Cardiac muscle cell (in vitro differentiated cells and primary cell): ENCODE results near the gene PACS1. TPM values are rescaled to one million over a fixed set of nuclear protein-coding genes. Genes with fewer than 3 reads are reported as not detected.

Source experiments
- DNase-seq, 2 donors: peaks; one replicate each; pipeline versions ENCODE4 v3.0.0 to v3.0.0-alpha.2; 2010 to 2017; ENCODE audit warnings: low read depth in 1 of 2, low spot score in 1 of 2
- H3K27ac ChIP-seq: fragments of 200-600 bp; sonication (generic); 2 replicates; pipeline ENCODE4 v1.5.1; 2016
- H3K27me3 ChIP-seq: fragments of 200-600 bp; sonication (generic); 2 replicates; pipeline ENCODE4 v1.6.0; 2016; ENCODE audit warnings: control low read depth
- H3K36me3 ChIP-seq: fragments of 200-600 bp; sonication (generic); 2 replicates; pipeline ENCODE4 v1.5.1; 2016; ENCODE audit warnings: control low read depth
- H3K4me1 ChIP-seq: fragments of 200-600 bp; sonication (generic); 2 replicates; pipeline ENCODE4 v1.8.1; 2017; ENCODE audit warnings: low read depth, mild to moderate bottlenecking, mixed run types
- H3K4me3 ChIP-seq: fragments of 200-600 bp; sonication (generic); 2 replicates; pipeline ENCODE4 v1.5.1; 2016; ENCODE audit warnings: mild to moderate bottlenecking
- H3K9me3 ChIP-seq: fragments of 200-600 bp; sonication (generic); 2 replicates; pipeline ENCODE4 v1.5.1; 2017; ENCODE audit warnings: low read depth, mild to moderate bottlenecking, control low read depth
- polyA plus RNA-seq: library from polyadenylated mRNA; unstranded; fragments of >200 nt; fragmentation: Nextera tagmentation; extraction: Ambion mirVana; gene quantifications from 2 replicates; pipeline ENCODE4 v1.2.1, GENCODE V29; 2016
- total RNA-seq: library from RNA; depleted of rRNA; stranded (reverse); fragments of >200 nt; gene quantifications from 2 replicates; pipeline ENCODE4 v1.2.3, GENCODE V29; 2016
- TF ChIP-seq, protein P1 (sequence below): IDR thresholded peaks from 2 replicates; pipeline ENCODE4 v1.5.1; 2012; ENCODE audit warnings: low read depth, mild to moderate bottlenecking, low read length

Gene PACS1
- total and polyA plus RNA-seq, 2 experiments from 2014 or later, result 61.6 to 62.1 TPM

DNA sequence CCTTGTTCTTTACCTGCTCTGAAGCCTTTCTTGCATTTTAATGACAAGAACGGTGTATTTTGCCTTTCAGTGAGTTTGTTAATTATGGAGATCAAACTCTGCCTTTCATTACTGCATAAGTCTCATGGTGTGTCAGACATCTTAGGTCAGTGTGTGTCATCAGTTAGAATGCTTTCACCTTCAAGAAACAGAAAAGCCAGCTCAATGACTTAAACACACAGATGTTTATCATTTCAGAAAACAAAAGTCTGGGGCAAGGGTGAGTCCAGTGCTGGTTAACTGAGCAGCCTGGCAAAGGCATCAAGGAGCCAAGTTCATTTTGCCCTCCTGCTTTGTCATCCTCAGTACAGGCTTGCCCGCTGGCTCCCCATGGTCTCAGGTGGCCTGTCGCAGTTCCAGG is 54.5 kb downstream of the PACS1 start:
- TF ChIP-seq, protein P1, sequence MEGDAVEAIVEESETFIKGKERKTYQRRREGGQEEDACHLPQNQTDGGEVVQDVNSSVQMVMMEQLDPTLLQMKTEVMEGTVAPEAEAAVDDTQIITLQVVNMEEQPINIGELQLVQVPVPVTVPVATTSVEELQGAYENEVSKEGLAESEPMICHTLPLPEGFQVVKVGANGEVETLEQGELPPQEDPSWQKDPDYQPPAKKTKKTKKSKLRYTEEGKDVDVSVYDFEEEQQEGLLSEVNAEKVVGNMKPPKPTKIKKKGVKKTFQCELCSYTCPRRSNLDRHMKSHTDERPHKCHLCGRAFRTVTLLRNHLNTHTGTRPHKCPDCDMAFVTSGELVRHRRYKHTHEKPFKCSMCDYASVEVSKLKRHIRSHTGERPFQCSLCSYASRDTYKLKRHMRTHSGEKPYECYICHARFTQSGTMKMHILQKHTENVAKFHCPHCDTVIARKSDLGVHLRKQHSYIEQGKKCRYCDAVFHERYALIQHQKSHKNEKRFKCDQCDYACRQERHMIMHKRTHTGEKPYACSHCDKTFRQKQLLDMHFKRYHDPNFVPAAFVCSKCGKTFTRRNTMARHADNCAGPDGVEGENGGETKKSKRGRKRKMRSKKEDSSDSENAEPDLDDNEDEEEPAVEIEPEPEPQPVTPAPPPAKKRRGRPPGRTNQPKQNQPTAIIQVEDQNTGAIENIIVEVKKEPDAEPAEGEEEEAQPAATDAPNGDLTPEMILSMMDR, result no peak
- Histone ChIP-seq H3K27ac (no peak overlapping the region), H3K9me3 (no peaks in the 10 kb centered on the region), H3K4me3 (no peak overlapping the region), H3K27me3 (no peaks in the 10 kb centered on the region), H3K36me3 (no peaks in the 10 kb centered on the region), H3K4me1 (peaks cover 27% of the 10 kb centered on the region)
- peak in 1 of 2 donors; percentile 6 for DNase-seq

GRCh38 chr11:66126064-66126463 is 56.0 kb downstream of the PACS1 start:
- DNase-seq, result no peak
- Histone ChIP-seq H3K27ac (peak overlapping the region; percentile 74), H3K9me3 (no peaks in the 10 kb centered on the region), H3K4me1 (peaks cover 22% of the 10 kb centered on the region), H3K27me3 (no peaks in the 10 kb centered on the region), H3K36me3 (no peaks in the 10 kb centered on the region), H3K4me3 (no peak overlapping the region)
- TF ChIP-seq, protein P1, result no peak

DNA sequence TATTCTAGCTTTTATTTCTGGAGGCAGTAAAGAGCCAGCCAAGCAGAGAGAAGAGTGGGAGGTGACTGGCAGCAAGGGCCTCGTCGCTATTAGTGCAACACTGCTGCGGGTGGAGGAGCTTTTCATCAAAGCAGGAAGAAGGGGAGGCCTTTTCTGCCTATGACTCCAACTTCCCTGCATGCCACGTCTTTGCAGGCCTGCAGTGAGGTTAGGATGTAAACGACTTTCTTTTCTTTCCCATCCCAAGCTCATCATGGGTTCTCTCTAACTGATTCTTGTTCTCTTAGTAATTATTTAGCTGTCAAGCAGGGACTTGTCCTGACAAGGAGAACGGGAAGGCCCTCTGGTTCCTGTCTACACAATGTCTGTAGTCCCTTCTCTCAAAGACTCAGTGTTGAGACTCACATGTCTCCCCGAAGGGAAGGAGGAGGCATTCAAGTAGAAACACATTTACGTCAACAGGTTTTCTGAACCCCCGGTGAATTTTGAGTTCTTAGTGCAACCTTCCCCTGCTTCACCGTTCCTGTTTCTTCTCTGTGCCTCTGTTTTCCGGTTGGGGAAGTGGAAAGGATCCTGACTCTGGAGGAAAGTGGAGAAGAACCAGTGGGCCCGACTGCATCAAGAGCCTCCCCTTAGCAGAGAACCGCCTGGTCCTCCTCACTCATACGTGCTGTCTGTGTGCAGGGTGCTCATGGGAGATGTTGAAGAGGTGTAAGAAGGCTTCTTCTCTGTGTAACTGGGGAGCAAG is 56.9 kb downstream of the PACS1 start:
- DNase-seq, result peak; percentile 54 to 86
- H3K36me3 ChIP-seq, result no peaks in the 10 kb centered on the region
- peak overlapping the region; percentile 74 for H3K27ac ChIP-seq

DNA sequence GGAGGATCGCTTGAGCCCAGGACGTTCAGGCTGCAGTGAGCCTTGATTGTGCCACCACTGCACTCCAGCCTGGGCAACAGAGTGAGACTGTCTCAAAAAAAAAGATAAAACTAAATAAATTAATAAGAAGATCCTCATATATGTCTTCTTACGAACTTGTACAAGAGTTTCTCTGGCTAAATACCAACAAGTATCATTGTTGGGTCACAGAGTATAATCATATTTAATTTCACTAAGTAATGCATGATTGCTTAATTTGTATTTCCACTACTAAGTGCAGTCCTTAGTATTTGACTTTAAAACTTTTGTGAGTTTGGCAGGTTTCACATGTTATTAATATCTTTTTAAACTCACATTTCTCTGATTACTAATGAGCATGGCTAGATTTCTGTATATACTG is 60.9 kb downstream of the PACS1 start:
- Histone ChIP-seq H3K27ac (no peak overlapping the region), H3K27me3 (no peaks in the 10 kb centered on the region), H3K9me3 (no peaks in the 10 kb centered on the region), H3K4me3 (no peak overlapping the region), H3K4me1 (peaks cover 21% of the 10 kb centered on the region), H3K36me3 (no peaks in the 10 kb centered on the region)
- DNase-seq, result peak in 1 of 2 donors; percentile 9
- TF ChIP-seq, protein P1, result no peak

More for the DNA sequence above, 56.9 kb downstream of the PACS1 start:
- no peaks in the 10 kb centered on the region for H3K9me3 ChIP-seq
- H3K4me1 ChIP-seq, result peaks cover 22% of the 10 kb centered on the region
- no peaks in the 10 kb centered on the region for H3K27me3 ChIP-seq
- TF ChIP-seq, protein P1, result no peak
- no peak overlapping the region for H3K4me3 ChIP-seq

- H3K36me3 ChIP-seq, result no peaks in the 10 kb centered on the region
- DNase-seq, result no peak
Observed at GRCh38 chr11:66131937-66132632, 62.0 kb downstream of the PACS1 start.

More at GRCh38 chr11:66131937-66132632, 62.0 kb downstream of the PACS1 start:
- Histone ChIP-seq H3K9me3 (no peaks in the 10 kb centered on the region), H3K27ac (no peak overlapping the region), H3K27me3 (no peaks in the 10 kb centered on the region), H3K4me1 (peaks cover 10% of the 10 kb centered on the region), H3K4me3 (no peak overlapping the region)
- TF ChIP-seq, protein P1, result no peak
